Effector CD8-positive, alpha-beta T cell (primary cell): Measurements from ENCODE around the gene GMDS.

Experiments
- DNase-seq: peaks from one replicate; lab custom pipeline; 2025; lab: John Stamatoyannopoulos, UW

The GMDS gene

DNA sequence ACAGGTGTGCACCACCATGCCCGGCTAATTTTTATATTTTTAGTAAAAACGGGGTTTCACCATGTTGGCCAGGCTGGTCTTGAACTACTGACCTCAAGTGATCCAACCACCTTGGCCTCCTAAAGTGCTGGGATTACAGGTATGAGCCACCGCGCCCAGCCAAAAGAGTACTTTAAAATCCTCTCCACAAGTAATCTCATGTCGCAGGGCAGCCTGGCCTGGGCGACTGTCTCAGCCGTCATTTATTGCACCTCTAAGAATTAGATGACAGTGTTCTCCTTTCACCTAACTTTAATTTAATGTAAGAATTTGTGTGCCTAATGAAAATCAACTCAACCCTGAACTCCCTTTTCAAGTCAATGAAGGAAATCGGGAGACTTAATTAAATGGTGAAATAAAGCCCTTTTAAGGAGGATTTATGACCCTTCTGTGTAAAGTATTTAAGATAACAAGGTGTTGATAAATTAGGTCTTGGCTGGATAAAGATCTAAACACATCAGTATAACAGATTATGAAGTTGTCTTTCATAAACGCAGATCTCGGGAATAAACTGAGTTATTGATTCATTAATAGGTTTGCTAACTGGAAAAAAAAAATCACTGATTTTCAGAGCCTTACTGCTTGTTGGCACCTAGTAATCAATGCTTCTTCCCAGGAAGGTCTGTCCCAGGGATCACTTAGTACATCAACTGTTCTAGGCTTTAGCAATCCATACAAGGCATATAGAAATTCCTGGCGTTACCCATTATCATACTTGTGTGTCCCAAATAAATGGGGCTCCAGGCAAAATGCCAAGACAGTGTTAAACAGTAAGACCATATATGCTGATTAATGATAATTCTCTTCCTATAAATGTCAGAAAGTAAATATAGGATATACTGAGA, 209.3 kb downstream of the GMDS start:
- no peak for DNase-seq

GRCh38 chr6:2035046-2035445, 210.4 kb downstream of the GMDS start:
- DNase-seq = no peak

GRCh38 chr6:2034256-2034655, 211.1 kb downstream of the GMDS start:
- DNase-seq = no peak

- no peak for DNase-seq
Measured at GRCh38 chr6:2033544-2033943, 211.9 kb downstream of the GMDS start.

DNA sequence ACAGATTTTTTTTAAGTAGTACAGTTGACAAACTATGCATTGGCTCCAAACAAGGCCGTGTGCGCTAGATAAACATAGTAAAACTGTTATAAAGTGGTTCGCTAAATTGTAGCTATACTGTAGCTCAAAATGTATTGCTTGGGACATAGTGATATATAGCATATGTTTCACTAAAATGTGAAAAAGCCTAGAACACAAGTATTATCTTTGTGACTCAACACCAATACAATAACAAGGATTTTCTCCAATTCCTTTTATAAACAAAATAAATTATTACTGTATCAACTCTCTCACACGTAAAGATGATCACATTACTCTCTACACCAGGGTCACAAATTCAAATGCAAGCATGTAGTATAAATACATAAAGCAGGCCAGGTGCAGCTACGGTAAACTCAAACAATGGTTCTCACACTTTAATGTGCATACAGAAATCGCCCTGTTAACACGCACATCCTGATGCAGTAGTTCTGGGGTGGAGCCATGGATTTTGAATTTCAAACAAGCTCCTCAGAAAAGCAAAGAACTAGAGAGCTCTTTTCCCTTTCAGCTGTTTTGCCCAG, 214.6 kb downstream of the GMDS start:
- no peak for DNase-seq

- no peak for DNase-seq
Measured at GRCh38 chr6:2029952-2030351, 215.5 kb downstream of the GMDS start.

GRCh38 chr6:2029130-2029794, 216.1 kb downstream of the GMDS start:
- no peak for DNase-seq

DNA sequence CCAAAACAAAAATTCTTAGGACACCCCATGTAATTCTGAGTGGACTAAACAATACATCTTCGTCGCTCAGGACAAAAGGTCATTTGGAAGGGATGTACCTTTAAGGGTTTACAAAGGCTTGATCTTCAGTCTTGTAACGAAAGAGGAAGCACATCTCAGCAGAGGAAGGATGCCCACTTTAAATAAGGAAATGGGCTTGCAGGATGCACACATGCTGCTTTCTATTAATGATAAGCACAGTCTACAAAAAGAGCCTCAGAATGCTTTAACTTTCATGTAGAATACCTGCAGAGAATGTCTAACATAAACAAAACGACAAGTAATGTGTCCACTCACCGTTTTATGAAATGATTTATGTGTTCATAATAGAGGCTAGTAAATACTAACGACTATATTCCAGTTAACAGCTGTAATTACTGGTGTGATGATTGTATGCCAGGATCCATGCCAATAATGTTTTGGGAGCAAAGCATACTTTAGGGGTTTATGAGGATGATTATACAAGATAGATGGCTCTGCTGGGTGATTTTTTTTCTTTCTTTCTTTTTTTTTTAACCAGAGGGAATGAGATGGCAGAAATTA, 216.9 kb downstream of the GMDS start:
- no peak for DNase-seq

- DNase-seq = no peak
Measured at GRCh38 chr6:2026133-2026532, 219.3 kb downstream of the GMDS start.

DNA sequence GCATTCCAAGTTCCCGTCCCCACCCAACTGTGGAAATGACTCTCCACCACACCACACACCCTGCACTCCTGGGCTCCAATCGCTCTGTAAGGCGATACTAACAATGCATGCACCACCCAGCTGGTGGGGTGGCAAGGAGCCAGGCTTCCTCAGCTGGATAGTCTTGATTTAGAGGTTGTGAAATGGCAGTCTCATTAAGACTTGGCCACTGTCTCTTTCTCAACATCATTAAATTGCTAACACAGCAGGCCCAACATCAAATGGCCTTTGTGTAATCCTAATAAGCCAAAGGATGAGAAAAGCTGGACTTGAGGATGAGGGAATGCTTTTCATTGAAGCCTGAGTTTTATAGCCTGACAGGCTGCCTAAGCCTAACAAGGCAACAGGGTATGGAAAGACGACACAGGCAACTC, 223.7 kb downstream of the GMDS start:
- no peak for DNase-seq

GRCh38 chr6:2020909-2021308, 224.5 kb downstream of the GMDS start:
- no peak for DNase-seq

- no peak for DNase-seq
Measured at GRCh38 chr6:2019051-2019450, 226.4 kb downstream of the GMDS start.

DNA sequence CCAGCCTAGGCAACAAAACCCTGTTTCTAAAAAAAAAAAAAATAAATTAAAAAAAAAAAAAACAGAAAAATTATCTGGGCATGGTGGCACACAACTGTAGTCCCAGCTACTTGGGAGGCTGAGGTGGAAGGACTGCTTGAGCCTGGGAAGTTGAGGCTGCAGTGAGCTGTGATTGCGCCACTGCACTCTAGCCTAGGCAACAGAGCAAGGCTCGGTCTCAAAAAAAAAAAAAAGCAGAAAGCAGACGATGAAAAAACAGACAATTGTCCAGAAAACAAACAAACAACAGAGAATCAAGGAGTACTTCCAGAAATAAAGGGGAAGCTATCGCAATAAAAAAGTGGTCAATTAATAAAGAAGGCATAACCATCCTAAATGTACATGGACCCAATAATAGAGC, 229.4 kb downstream of the GMDS start:
- no peak for DNase-seq

DNA sequence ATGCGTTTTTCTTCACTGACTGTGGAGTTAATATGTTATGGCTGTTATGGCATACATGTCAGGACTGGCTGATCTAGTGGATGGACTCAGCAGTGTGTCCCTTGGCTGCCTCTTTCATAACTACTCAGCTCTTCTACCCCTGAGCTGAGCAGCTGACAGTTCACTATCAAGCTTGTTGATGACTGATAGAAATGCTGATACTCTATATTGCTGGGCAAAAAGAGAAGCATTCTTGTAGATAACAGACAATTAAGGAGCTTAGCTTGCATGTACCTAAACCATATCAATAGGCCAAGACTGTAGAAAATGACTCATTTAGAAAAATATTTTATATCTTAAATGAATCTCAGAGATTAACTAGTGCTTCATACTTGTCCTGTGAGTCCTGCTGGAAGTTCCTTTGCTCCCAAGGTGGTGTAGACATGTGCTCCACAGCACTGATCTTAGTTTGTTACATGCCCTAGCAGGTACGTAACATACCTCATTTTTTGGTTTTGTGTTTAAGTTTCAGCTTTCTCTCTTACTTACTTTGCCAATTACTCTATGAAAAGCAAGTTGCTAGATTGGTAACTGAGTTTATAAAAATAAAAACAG, 236.9 kb downstream of the GMDS start:
- no peak for DNase-seq

DNA sequence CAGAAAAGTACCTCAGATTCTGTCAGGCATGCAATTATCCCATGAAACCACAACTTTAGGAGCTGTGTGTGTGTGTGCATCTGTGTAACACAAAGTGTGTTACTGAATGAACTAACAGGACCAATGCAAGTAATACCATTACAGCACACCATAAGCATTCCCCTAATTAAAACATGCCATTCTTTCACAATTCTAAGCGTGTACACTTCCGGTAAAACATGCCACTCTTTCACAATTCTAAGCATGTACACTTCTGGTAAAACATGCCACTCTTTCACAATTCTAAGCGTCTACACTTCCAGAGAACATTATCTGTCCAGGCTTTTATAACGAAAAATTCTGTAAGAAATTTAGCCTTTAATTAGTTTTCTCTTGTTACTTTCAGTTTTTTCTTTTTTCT, 238.2 kb downstream of the GMDS start:
- no peak for DNase-seq

- DNase-seq = no peak
Measured at GRCh38 chr6:2004888-2005287, 240.5 kb downstream of the GMDS start.

- DNase-seq = no peak
Measured at GRCh38 chr6:2000962-2001361, 244.4 kb downstream of the GMDS start.

DNA sequence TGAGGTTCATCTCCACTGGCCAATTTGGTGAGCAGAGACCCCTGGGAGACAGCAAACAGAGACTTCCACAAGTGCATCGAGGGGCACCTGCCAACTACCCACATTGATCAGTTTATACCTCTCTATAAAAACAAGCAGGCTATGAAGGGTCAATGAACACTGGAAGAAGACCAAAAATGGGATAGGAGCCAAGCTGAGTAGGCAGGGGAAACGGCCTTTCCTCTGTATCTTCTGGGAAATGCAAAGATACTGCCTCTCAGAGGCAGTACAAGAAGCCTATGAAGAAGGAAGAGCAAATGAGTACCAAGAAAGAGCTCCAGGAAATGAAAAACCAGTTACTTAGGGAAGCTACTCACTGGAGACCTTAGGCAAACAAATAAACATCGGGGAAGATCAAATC, 247.7 kb downstream of the GMDS start:
- DNase-seq = no peak

- no peak for DNase-seq
Measured at GRCh38 chr6:1995636-1996035, 249.8 kb downstream of the GMDS start.

DNA sequence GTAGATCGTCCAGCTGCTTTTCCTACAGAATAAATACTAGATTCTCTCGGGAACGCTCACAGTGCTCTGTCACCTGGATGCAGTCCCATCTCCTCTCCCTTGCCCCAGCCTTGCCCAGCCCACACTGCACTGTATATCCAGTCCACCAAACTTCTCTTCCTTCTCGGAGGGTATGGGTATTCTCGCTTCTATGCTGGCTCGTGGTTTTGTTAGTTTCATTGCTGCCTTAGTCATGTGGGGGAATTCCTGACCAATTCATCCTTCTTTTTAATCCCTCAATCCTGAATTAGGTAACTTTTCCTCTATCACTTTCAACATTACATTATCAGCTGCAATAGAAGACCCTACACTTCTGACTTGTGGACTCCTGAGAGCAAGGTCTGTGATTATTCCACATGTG, 252.4 kb downstream of the GMDS start:
- no peak for DNase-seq

- no peak for DNase-seq
Measured at GRCh38 chr6:1991332-1991878, 254.0 kb downstream of the GMDS start.

- DNase-seq = no peak
Measured at GRCh38 chr6:1988843-1989242, 256.6 kb downstream of the GMDS start.
